ENCODE results near the gene CST3. TPM values are rescaled to one million over a fixed set of nuclear protein-coding genes. Genes with fewer than 3 reads are reported as not detected.

The CST3 gene
- total and polyA plus RNA-seq, 10 of the 15 experiments (the other 5 are each of a cell fraction or from before 2014, with no cell fraction given), result 11.8 to 127 (median 57.8) TPM

DNA sequence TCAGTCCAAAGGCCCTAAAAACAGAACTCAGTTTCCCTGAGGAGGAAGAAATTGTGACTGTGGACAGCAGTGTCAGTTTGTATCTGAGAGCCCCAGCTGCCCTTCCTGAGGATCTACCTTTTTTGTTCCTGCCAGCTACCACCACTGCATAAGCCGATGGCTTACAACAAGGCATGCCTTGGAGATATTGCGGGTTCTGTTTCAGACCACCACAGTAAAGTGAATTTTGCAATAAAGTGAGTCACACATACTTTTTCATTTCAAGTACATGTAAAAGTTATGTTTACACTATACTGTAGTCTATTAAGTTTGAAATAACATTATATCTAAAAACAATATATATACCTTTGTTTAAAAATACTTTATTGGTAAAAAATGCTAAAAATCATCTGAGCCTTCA is 9.6 kb upstream of the CST3 start:
- no peak for ATAC-seq
- CTCF ChIA-PET, result no interaction called here
- H4K20me1 ChIP-seq (ENCODE audit: control insufficient read depth, insufficient read depth), result no peaks in the 10 kb centered on the region
- no peak for DNase-seq (ENCODE audit: low read depth, low spot score)
- no peak overlapping the region for H3K9ac ChIP-seq (ENCODE audit: control insufficient read depth, insufficient read depth, low read length)
- intact Hi-C loops (cut with micrococcal nuclease; ENCODE audit: unreplicated experiment) (no loop called here), in situ Hi-C loops (cut with MboI) (no loop called here)
- BruUV-seq (replicated peaks), result no TSS peak
- no peak overlapping the region for H2AFZ ChIP-seq (ENCODE audit: control insufficient read depth, low read depth, low read length)
- H3K36me3 ChIP-seq (ENCODE audit: control insufficient read depth in 2 of 2, insufficient read depth in 2 of 2, low read length in 1 of 2), result no peaks in the 10 kb centered on the region
- H3K9me3 ChIP-seq (replicated peaks; ENCODE audit: control insufficient read depth, insufficient read depth, low read length), result no peaks in the 10 kb centered on the region; the same call in 1 of the 3 replicates
- no peak for TF ChIP-seq CBFB (IDR thresholded peaks at IDR 0.05; ENCODE audit: low read depth)
- TF ChIP-seq RBBP5 (conservative IDR thresholded peaks at IDR 0.05), result no peak
- no peak for TF ChIP-seq ZZZ3 (IDR thresholded peaks at IDR 0.05; ENCODE audit: control insufficient read depth, insufficient read length, low read depth)
- no peak for TF ChIP-seq HDGF (IDR thresholded peaks at IDR 0.05)
- FAIRE-seq, result no peak
- SMC1A ChIA-PET (ENCODE audit: uncharacterized antibody, unreplicated experiment), result interaction anchor here (0.6 kb wide), 1 partner anchor 571 kb away, joined by 3 read pairs; no protein-coding TSS in a partner anchor
- no peaks in the 10 kb centered on the region for H3K79me2 ChIP-seq (ENCODE audit: control insufficient read depth, insufficient read depth, low read length)
- POLR2A ChIA-PET, result interaction anchor here (0.5 kb wide), 1 partner anchor 142 kb away, joined by 4 read pairs; no protein-coding TSS in a partner anchor
- H3K4me3 ChIP-seq, result no peak overlapping the region
- 77% methylated on average over 2 of the region's 2 CpGs for WGBS (ENCODE audit: insufficient coverage, insufficient replicate concordance, low lambda C conversion rate, missing lambda C conversion rate)
- no peak overlapping the region for H3K4me2 ChIP-seq (ENCODE audit: control insufficient read depth, insufficient read depth)
- H3K27ac ChIP-seq (ENCODE audit: control insufficient read depth, insufficient read depth), result no peak overlapping the region
- H3K4me1 ChIP-seq (ENCODE audit: control insufficient read depth, insufficient read depth, low read length), result peaks cover 26% of the 10 kb centered on the region
- RAD21 ChIA-PET (ENCODE audit: unreplicated experiment), result no interaction called here
- H3K27me3 ChIP-seq (replicated peaks in 1 of 2; ENCODE audit: control insufficient read depth in 2 of 2, insufficient read depth in 2 of 2, low read length in 1 of 2), result no peaks in the 10 kb centered on the region

- H3K36me3 ChIP-seq (ENCODE audit: control insufficient read depth in 2 of 2, insufficient read depth in 2 of 2, low read length in 1 of 2), result no peaks in the 10 kb centered on the region
- FAIRE-seq (no peak), ATAC-seq (no peak), DNase-seq (ENCODE audit: low read depth, low spot score) (no peak)
- WGBS (ENCODE audit: insufficient coverage, insufficient replicate concordance, low lambda C conversion rate, missing lambda C conversion rate), result 15% methylated on average over 4 of the region's 4 CpGs
- no peaks in the 10 kb centered on the region; the same call in 2 of the 3 replicates for H3K9me3 ChIP-seq (replicated peaks; ENCODE audit: control insufficient read depth, insufficient read depth, low read length)
- ChIA-PET CTCF (no interaction called here), SMC1A (ENCODE audit: uncharacterized antibody, unreplicated experiment) (interaction anchor here (0.7 kb wide), 1 partner anchor 157 kb away, joined by 3 read pairs; no protein-coding TSS in a partner anchor), POLR2A (no interaction called here), RAD21 (ENCODE audit: unreplicated experiment) (no interaction called here)
- intact Hi-C loops (cut with micrococcal nuclease; ENCODE audit: unreplicated experiment) (no loop called here), in situ Hi-C loops (cut with MboI) (no loop called here)
- no peaks in the 10 kb centered on the region for H4K20me1 ChIP-seq (ENCODE audit: control insufficient read depth, insufficient read depth)
- no peak for TF ChIP-seq USF1 (IDR thresholded peaks at IDR 0.05; ENCODE audit: borderline replicate concordance, extremely low read length, insufficient read depth, low read depth, low read length)
- no peak for TF ChIP-seq ZSCAN29 (IDR thresholded peaks at IDR 0.05)
- no peak for TF ChIP-seq POLR2AphosphoS5 (IDR thresholded peaks at IDR 0.05; ENCODE audit: low read length)
- no peak for TF ChIP-seq FOXM1 (IDR thresholded peaks at IDR 0.05; ENCODE audit: low read depth, low read length)
- no peak for TF ChIP-seq RELB (IDR thresholded peaks at IDR 0.05; ENCODE audit: low read depth)
- TF ChIP-seq, protein P1, sequence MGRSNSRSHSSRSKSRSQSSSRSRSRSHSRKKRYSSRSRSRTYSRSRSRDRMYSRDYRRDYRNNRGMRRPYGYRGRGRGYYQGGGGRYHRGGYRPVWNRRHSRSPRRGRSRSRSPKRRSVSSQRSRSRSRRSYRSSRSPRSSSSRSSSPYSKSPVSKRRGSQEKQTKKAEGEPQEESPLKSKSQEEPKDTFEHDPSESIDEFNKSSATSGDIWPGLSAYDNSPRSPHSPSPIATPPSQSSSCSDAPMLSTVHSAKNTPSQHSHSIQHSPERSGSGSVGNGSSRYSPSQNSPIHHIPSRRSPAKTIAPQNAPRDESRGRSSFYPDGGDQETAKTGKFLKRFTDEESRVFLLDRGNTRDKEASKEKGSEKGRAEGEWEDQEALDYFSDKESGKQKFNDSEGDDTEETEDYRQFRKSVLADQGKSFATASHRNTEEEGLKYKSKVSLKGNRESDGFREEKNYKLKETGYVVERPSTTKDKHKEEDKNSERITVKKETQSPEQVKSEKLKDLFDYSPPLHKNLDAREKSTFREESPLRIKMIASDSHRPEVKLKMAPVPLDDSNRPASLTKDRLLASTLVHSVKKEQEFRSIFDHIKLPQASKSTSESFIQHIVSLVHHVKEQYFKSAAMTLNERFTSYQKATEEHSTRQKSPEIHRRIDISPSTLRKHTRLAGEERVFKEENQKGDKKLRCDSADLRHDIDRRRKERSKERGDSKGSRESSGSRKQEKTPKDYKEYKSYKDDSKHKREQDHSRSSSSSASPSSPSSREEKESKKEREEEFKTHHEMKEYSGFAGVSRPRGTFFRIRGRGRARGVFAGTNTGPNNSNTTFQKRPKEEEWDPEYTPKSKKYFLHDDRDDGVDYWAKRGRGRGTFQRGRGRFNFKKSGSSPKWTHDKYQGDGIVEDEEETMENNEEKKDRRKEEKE (IDR thresholded peaks at IDR 0.05), result no peak
- no TSS peak for BruUV-seq (replicated peaks)
- no peak overlapping the region for H3K4me3 ChIP-seq
- H3K79me2 ChIP-seq (ENCODE audit: control insufficient read depth, insufficient read depth, low read length), result no peaks in the 10 kb centered on the region
- no peak overlapping the region for H3K4me2 ChIP-seq (ENCODE audit: control insufficient read depth, insufficient read depth)
- no peak overlapping the region for H3K27ac ChIP-seq (ENCODE audit: control insufficient read depth, insufficient read depth)
- no peak overlapping the region for H2AFZ ChIP-seq (ENCODE audit: control insufficient read depth, low read depth, low read length)
- no peak overlapping the region for H3K9ac ChIP-seq (ENCODE audit: control insufficient read depth, insufficient read depth, low read length)
- H3K27me3 ChIP-seq (replicated peaks in 1 of 2; ENCODE audit: control insufficient read depth in 2 of 2, insufficient read depth in 2 of 2, low read length in 1 of 2), result no peaks in the 10 kb centered on the region
- H3K4me1 ChIP-seq (ENCODE audit: control insufficient read depth, insufficient read depth, low read length), result peaks cover 35% of the 10 kb centered on the region
These were observed 8.5 kb upstream of the CST3 start for GRCh38 chr20:23646106-23646873.

Measured in GM12878 (cell line).